Measurements from ENCODE around the gene PHF14.
"Not testable (repeated sequence)": the region's sequence is repeated elsewhere in the genome, so short reads cannot be mapped to it uniquely, and the experiment has no call there.

The PHF14 gene, protein sequence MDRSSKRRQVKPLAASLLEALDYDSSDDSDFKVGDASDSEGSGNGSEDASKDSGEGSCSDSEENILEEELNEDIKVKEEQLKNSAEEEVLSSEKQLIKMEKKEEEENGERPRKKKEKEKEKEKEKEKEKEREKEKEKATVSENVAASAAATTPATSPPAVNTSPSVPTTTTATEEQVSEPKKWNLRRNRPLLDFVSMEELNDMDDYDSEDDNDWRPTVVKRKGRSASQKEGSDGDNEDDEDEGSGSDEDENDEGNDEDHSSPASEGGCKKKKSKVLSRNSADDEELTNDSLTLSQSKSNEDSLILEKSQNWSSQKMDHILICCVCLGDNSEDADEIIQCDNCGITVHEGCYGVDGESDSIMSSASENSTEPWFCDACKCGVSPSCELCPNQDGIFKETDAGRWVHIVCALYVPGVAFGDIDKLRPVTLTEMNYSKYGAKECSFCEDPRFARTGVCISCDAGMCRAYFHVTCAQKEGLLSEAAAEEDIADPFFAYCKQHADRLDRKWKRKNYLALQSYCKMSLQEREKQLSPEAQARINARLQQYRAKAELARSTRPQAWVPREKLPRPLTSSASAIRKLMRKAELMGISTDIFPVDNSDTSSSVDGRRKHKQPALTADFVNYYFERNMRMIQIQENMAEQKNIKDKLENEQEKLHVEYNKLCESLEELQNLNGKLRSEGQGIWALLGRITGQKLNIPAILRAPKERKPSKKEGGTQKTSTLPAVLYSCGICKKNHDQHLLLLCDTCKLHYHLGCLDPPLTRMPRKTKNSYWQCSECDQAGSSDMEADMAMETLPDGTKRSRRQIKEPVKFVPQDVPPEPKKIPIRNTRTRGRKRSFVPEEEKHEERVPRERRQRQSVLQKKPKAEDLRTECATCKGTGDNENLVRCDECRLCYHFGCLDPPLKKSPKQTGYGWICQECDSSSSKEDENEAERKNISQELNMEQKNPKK

DNA sequence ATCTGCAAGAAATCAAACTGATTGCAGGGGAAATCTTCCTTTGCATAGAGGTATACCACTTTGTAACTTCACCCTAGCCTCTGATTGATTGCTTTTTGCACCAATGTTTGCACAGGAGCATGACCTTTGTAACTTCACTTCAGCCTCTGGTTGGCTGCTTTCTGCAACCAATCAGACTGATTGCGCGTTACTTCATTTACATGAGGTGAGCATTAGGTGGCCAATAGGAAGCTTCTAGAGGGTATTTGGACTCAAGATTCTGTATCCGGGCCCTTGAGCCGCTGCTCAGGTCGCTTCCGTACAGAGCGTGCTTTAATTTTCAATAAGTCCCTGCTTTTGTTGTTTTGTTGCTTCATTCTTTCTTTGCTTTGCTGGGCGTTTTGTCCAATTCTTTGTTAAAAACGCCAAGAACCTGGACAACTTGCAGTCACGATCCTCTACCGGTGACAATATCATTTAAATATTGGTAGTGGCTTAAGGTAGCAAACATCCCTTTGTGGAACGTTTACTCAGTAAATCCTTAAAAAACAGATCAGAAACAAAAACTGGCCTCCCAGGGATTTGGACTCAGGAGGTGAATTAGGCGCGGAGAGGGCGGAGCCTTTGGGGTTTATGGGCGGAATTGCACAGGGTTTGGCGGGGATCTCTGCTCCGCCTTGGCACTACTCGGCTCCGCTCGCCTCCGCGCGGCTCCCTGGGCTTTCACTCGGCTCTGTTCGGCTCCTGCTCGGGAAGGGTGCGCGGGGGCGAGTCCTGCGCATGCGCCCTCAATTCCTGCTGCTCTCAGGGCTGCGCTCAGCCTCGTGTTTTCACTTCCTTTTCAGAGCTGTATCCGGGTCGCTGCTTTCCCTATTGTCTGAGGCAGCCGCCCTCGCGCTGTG lies at the start of gene PHF14:
TSS of gene PHF14 (plus strand) at position 812 of the 881 bp plus-strand sequence. CDS start 452 bp downstream, outside the sequence.
- peak; percentile 42 for DNase-seq

DNA sequence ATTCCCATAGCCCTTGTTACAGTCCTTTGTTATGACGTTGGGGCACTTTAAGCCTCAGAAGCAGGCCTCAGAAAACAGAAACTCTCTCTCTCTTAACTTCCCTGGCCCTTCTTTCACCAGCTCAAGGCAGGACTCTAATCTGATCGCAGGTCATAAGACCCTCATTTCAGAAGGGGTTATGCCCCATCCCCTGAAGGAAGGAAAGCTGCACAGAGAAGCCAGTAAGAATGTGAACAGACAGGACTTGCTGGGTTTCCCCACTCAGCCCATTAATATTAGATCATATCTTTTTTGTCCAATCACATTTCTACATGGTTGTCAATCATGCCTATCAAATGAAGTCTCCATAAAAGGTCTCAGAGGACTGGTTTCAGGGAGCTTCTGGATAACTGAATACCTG lies 49.3 kb upstream of the PHF14 start:
- no peak for DNase-seq

GRCh38 chr7:10928203-10928602 lies 45.5 kb upstream of the PHF14 start:
- DNase-seq: not testable (repeated sequence)

- no peak for DNase-seq
Observed at GRCh38 chr7:10930551-10930950, 43.1 kb upstream of the PHF14 start.

- DNase-seq: no peak
Observed at GRCh38 chr7:10931161-10931560, 42.5 kb upstream of the PHF14 start.

GRCh38 chr7:10934292-10934691 lies 39.4 kb upstream of the PHF14 start:
- no peak for DNase-seq

DNA sequence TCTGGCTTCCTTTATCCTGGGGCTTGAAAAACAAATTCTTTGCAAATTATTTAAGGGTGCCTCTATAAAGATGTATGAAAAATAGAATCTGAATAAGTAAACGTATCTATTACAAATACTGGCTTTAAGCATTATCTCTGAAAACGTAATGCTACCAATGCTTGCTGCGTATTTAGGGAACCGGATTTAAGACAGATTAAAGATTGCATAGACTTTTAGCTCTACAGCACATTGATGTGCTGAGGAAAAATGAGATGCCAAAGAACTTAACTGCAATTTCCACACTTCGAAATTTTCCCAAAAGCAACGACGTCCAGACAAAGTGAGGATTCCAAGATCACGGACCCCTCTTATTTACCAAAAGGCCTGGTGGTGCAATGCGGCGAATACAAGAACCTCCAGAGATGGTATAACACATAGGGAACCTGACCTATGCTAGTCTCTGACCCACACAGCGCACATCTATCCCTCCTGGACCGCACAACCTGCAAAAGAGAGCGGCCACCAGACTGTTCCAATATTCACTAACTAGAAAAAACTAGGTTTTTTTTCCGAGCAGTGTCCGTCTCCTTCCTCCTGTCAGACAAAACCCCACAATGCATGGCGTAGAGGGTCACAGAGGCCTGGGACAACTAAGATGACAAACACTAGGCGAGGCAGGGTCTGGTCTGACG lies 34.3 kb upstream of the PHF14 start:
- DNase-seq: no peak

DNA sequence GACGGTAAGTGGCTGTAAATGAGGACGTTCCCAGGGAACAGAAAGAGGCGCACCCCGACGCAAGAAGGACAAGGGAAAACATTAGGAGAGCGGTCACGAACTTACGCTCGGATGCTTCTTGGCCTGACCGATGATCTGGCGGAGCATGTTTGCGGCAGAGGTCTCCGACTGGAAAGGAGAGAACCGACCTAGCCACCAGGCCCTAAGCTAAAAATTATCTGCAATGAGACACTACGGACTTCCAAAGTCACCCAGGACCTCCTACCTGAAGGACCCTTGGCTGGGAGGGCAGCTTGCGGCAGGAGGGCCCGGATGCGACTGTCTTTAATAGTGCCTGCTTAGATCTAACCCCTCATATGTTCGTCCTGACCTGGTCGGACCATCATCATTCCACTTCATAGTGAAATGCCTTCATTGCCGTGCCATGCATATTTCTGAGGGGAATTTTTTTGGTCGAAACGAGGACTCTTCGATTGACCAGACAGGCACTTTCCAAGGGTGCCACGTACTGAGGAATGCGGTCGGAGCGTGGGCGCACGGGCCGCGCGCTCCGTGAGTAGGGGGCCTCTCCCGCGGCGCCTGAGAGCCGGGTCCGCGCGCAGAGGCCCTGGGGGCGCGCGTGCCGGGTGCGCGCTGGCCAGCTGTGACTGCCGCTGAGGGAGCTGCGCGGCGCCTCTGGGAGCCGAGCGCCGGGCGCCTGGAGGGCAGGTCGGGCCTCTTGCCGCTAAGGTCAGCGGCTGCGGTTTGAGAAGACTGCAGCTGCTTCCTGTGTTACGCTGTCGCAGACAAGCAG lies 33.6 kb upstream of the PHF14 start:
- DNase-seq: peak; percentile 67

DNA sequence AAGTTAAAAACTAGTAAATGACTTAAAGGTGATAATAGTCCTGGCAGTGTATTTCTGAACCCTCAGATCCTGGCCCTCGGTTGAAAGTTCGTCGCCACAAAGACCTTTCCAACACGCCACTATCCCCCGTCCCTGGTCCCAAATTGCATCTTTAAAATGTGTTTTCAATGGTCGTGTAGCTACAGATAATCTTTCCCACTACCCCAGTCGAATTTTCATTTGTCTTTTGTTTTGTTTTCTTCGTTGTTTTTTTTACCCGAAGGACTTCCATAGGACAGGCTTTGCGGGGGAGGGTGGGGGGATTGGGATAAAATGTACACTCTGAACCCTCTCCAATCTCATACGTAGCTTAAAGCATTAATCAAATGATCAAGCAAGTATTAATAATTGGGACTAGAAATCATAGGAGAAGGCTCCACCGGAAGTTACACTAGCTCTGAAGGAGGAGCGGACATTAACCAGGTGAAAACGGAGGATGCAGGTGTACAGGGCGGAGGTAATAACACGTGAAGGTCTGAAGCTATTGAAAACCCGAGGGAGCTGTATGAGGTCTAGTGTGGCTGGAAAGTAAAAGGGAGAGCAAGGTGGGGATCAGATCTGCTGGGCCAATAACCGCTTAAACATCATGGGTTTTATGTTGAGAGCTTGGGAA lies 32.8 kb upstream of the PHF14 start:
- DNase-seq: no peak

DNA sequence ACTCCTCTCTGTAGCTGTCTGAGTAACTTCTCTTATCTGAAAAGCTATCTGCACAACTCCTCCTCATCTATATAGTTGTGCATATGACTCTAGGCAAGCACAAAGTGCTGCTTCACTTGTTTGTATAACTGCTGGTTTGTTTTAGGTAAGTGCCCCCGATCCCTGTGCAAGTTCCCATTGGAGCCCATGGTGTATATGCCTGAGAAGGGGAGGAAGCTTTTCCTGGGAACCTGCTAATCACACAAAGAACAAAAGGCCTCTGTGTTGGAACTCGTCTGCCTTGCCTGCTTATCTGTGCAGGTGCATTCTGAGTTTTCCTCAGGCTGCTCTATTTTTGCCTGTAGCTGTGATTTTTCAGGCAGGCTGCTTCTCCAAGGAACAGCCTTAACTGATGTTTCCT lies 23.2 kb upstream of the PHF14 start:
- no peak for DNase-seq

- not testable (repeated sequence) for DNase-seq
Observed at GRCh38 chr7:10950974-10951578, 22.6 kb upstream of the PHF14 start.

- DNase-seq: no peak
Observed at GRCh38 chr7:10952588-10952987, 21.1 kb upstream of the PHF14 start.

GRCh38 chr7:10953078-10953750 lies 20.5 kb upstream of the PHF14 start:
- DNase-seq: not testable (repeated sequence)

GRCh38 chr7:10956528-10956927 lies 17.1 kb upstream of the PHF14 start:
- no peak for DNase-seq

- DNase-seq: not testable (repeated sequence)
Observed at GRCh38 chr7:10960242-10960641, 13.4 kb upstream of the PHF14 start.

DNA sequence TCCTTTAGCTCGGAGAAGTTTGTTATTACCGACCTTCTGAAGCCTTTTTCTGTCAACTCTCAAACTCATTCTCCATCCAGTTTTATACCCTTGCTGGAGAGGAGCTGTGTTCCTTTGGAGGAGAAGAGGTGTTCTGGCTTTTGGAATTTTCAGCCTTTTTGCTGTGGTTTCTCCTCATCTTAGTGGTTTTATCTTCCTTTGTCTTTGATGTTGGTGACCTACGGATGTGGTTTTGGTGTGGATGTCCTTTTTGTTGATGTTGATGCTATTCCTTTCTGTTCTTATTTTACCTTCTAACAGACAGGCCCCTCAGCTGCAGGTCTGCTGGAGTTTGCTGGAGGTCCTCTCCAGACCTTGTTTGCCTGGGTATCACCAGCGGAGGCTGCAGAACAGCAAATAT lies 8.7 kb upstream of the PHF14 start:
- DNase-seq: not testable (repeated sequence)

GRCh38 chr7:10972174-10972573 lies 1.5 kb upstream of the PHF14 start:
- no peak for DNase-seq

DNA sequence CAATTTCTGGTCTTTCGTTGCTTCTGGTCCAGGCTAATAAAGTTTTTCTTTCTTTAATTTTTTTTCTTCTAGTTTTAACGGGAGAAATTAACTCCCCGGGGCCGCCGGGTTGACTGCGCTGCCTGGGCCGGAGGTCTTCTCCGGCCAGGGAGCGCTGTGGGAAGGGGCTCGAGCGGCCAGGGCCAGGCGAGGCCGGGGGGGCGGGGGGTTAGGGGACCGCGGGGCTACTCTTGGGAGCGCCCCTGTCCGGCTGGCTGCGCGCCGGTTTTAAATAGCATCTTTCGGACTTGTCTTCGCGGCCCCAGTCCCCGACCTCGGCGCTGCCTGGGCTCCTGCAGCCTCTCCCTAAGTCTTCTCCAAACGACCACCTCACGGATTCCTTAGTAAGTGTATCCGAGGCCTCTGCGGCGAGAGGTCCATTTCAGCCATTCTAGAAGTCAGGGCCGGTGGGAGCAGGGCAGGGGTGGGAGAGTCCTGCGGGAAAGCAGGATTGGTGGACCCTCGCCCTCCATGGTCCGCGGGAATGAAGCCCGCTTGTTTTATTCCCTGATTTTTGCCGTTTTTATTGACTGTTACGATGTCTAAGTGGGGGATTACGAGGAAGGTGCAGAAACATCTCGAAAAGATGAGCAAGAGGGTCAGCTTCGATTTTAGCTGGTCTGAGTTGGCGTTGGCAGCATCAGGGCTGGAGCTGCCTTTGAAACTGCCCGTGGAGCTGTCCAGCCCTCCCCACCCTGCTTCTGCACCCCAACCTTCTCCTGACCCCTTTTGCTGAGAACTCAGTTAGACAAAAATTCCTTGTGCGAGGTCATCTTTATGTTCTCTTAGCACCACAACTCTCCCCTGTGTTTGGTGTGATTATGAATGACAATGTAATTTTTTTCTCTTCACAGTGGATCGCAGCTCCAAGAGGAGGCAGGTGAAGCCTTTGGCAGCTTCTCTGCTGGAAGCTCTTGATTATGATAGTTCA lies 555 bp downstream of the PHF14 start:
- DNase-seq: no peak
